Common myeloid progenitor, CD34-positive (primary cell): ENCODE measurements around the gene PFKFB3.
"Not testable (repeated sequence)": the region's sequence is repeated elsewhere in the genome, so short reads cannot be mapped to it uniquely, and the experiment has no call there.

Experiments
- CTCF ChIA-PET: fragments of 350-600 bp; sonication (Branson Sonifier 250); formaldehyde crosslinking; loops from one replicate; lab custom pipeline; 2021; ENCODE audit warnings: antibody characterized with exemption; lab: Charles Lee
- POLR2A ChIA-PET: fragments of 350-600 bp; sonication (Branson Sonifier 250); formaldehyde crosslinking; loops from one replicate; lab custom pipeline; 2021; ENCODE audit warnings: antibody characterized with exemption; lab: Charles Lee
- DNase-seq, 3 donors: peaks; one replicate each; pipeline versions ENCODE4 v3.0.0 to v3.0.0-alpha.2; 2013
- H3K27ac ChIP-seq, 2 experiments: 1 replicate in 1 of 2; 2 replicates in 1 of 2; pipeline ENCODE4 v1.7.0; 2013; ENCODE audit warnings: inconsistent platforms in 2 of 2, low read length in 2 of 2, mild to moderate bottlenecking in 2 of 2, low read depth in 1 of 2, moderate library complexity in 1 of 2; ENCODE audit not compliant: severe bottlenecking in 2 of 2, insufficient read depth in 1 of 2, poor library complexity in 1 of 2
- H3K27me3 ChIP-seq, 5 experiments: replicated peaks in 2 of 5; 1 replicate in 3 of 5; 2 replicates in 2 of 5; pipeline versions ENCODE4 v1.6.1 to v1.7.0; 2013; ENCODE audit warnings: low read length in 4 of 5, mild to moderate bottlenecking in 2 of 5, moderate library complexity in 2 of 5, inconsistent platforms in 1 of 5; ENCODE audit not compliant: insufficient read depth in 5 of 5, control insufficient read depth in 4 of 5
- H3K36me3 ChIP-seq, 4 experiments: 1 replicate in 2 of 4; 2 replicates in 2 of 4; pipeline versions ENCODE4 v1.6.1 to v1.7.0; 2013; ENCODE audit warnings: low read length in 3 of 4, control low read depth in 1 of 4, mild to moderate bottlenecking in 1 of 4; ENCODE audit not compliant: control insufficient read depth in 4 of 4, insufficient read depth in 4 of 4
- H3K4me1 ChIP-seq, 4 experiments: 1 replicate in 3 of 4; 2 replicates in 1 of 4; pipeline versions ENCODE4 v1.6.1 to v1.7.1; 2013; ENCODE audit warnings: low read length in 3 of 4, mild to moderate bottlenecking in 3 of 4, control low read depth in 1 of 4, inconsistent platforms in 1 of 4, moderate library complexity in 1 of 4; ENCODE audit not compliant: control insufficient read depth in 4 of 4, insufficient read depth in 4 of 4; ENCODE audit errors: control extremely low read depth in 1 of 4
- H3K4me3 ChIP-seq, 7 experiments: 1 replicate in 4 of 7; 2 replicates in 3 of 7; pipeline versions ENCODE4 v1.5.1 to v1.7.0; 2013; ENCODE audit warnings: mild to moderate bottlenecking in 7 of 7, low read length in 6 of 7, moderate library complexity in 6 of 7, inconsistent platforms in 2 of 7, low read depth in 2 of 7, control low read depth in 1 of 7; ENCODE audit not compliant: insufficient read depth in 4 of 7, control insufficient read depth in 1 of 7; ENCODE audit errors: extremely low read depth in 1 of 7
- H3K9me3 ChIP-seq, 5 experiments: 1 replicate in 4 of 5; 2 replicates in 1 of 5; pipeline versions ENCODE4 v1.6.1 to v1.7.1; 2013; ENCODE audit warnings: low read length in 4 of 5, mild to moderate bottlenecking in 2 of 5, inconsistent platforms in 1 of 5, low read depth in 1 of 5, moderate library complexity in 1 of 5; ENCODE audit not compliant: control insufficient read depth in 4 of 5, insufficient read depth in 2 of 5; ENCODE audit errors: control extremely low read depth in 1 of 5
- WGBS: methylation state at CpG from one replicate; pipeline ENCODE4 v1.1.5; 2013; ENCODE audit not compliant: insufficient coverage; 5-methylcytosine and 5-hydroxymethylcytosine counted together

Gene PFKFB3

DNA sequence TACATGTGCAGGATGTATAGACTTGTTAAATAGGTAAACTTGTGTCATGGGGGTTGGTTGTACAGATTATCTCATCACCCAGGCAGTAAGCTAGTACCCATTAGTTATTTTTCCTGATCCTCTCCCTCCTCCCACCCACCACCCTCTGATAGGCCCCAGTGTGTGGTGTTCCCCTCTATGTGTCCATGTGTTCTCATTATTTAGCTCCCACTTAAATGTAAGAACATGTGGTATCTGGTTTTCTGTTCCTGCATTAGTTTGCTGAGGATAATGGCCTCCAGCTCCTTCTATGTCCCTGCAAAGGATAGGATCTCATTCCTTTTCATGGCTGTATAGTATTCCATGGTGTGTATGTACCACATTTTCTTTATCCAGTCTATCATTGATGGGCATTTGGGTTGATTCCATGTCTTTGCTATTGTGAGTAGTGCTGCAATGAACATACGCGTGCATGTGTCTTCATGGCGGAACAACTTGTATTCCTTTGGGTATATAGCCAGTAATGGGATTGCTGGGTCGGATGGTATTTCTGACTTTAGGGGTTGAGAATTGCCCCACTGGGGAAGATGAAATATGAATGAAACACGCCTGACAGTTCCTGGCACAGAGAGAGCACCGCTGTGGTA, 36.0 kb downstream of the PFKFB3 start:
- Histone ChIP-seq H3K4me1 (peaks cover 0 to 15% (median 5%) of the 10 kb centered on the region in 4 experiments), H3K36me3 (peaks cover 2 to 20% (median 6%) of the 10 kb centered on the region in 4 experiments), H3K4me3 (peak overlapping the region in 1 of 7 experiments; percentile 8)
- CTCF ChIA-PET: interaction anchor here (1.1 to 1.9 kb wide), 4 partner anchors 22 to 176 kb away, joined by 3 to 4 read pairs (median 4); partner anchors contain the start of gene PFKFB3
- POLR2A ChIA-PET: interaction anchor here (0.8 kb wide), 2 partner anchors 36 to 173 kb away, joined by 3 read pairs; partner anchors contain the start of gene PFKFB3
- H3K27ac ChIP-seq, DNase-seq, H3K9me3 ChIP-seq, H3K27me3 ChIP-seq: not testable (repeated sequence)
- 90% methylated on average over 5 of the region's 6 CpGs for WGBS

DNA sequence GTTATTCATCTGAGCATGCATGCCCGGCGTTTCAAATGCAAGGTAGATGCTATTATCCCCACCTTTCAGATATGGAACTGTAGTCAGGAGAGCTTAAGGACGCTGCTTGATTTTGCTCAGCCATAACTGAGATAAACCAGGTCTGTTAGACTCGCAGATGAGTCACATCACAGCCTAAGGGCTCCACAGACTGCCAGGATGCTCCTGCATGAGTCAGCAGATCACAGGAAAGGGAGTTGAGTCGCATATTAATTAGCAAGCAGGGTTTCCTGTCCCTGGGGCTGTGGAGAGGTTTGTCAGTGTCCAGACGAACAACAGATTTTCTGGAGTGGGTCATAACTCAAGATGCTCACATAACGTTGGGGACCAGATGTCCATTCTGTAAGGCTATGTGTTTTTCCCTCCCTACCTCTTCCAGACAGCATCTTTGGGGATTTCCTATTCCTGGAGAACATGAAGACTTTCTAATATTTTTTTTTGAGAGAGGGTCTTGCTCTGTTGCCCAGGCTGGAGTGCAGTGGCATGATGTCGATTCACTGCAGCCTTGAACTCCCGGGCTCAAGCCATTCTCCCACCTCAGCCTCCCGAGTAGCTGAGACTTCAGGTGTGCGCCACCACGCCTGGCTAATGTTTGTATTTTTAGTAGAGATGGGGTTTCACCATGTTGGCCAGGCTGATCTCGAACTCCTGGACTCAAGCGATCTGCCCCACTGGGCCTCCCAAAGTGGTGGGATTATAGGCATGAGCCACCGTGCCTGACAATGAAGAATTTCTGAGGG, 36.7 kb downstream of the PFKFB3 start:
- H3K4me3 ChIP-seq: peak overlapping the region in 1 of 7 experiments; percentile 8
- DNase-seq: peak; percentile 83 to 96 (median 96)
- peaks cover 0 to 13% (median 2%) of the 10 kb centered on the region in 4 experiments for H3K36me3 ChIP-seq
- no peak overlapping the region for H3K27ac ChIP-seq
- H3K9me3 ChIP-seq: no peaks in the 10 kb centered on the region
- H3K27me3 ChIP-seq: no peaks in the 10 kb centered on the region
- peaks cover 0 to 15% (median 5%) of the 10 kb centered on the region in 4 experiments for H3K4me1 ChIP-seq
- WGBS: 64% methylated on average over 9 of the region's 15 CpGs
- ChIA-PET POLR2A (interaction anchor here (0.8 kb wide), 1 partner anchor 172 kb away, joined by 3 read pairs; no protein-coding TSS in a partner anchor), CTCF (interaction anchor here (1.1 to 1.9 kb wide), 2 partner anchors 22 to 37 kb away, joined by 4 read pairs; partner anchors contain the start of gene PFKFB3)

DNA sequence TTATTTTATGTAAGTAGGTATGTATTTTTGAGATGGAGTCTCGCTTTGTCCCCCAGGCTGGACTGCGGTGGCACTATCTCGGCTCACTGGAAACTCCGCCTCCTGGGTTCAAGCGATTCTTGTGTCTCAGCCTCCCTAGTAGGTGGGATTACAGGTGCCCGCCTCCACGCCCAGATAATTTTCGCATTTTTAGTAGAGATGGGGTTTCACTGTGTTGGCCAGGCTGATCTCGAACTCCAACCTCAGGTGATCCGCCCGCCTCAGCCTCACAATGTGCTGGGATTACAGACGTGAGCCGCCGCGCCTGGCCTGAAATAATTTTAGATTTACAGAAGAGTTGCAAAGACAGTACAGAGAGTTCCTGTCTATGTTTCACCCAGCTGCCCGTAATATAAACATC, 37.5 kb downstream of the PFKFB3 start:
- Histone ChIP-seq H3K9me3 (no peaks in the 10 kb centered on the region), H3K4me3 (no peak overlapping the region), H3K36me3 (peaks cover 0 to 5% (median 0%) of the 10 kb centered on the region in 4 experiments), H3K27ac (no peak overlapping the region), H3K27me3 (no peaks in the 10 kb centered on the region), H3K4me1 (peaks cover 0 to 15% (median 5%) of the 10 kb centered on the region in 4 experiments)
- 99% methylated on average over 12 of the region's 16 CpGs for WGBS
- POLR2A ChIA-PET: no interaction called here
- no peak for DNase-seq
- CTCF ChIA-PET: interaction anchor here (1.0 kb wide), 1 partner anchor 111 kb away, joined by 3 read pairs; no protein-coding TSS in a partner anchor

DNA sequence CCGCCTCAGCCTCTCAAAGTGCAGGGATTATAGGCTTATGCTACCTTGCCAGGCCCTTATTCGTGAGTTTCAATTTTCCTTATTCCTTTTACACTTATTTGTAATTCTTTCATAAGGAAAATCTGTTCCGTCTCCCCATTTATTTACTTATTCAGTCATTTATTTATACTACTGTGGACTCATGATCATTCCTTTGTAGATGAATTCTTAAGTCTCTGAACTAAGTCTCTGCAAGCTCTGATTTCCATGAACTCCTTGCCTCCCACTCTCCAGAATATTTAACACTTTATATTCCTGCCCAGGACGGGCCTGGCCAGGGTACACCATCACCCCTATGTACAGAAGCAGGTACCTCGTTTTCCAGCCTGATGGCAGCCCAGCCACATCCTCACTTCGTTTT, 39.4 kb downstream of the PFKFB3 start:
- CTCF ChIA-PET: interaction anchor here (1.0 kb wide), 1 partner anchor 9 kb away, joined by 3 read pairs; no protein-coding TSS in a partner anchor
- 92% methylated on average over 4 of the region's 6 CpGs for WGBS
- H3K9me3 ChIP-seq: no peaks in the 10 kb centered on the region

DNA sequence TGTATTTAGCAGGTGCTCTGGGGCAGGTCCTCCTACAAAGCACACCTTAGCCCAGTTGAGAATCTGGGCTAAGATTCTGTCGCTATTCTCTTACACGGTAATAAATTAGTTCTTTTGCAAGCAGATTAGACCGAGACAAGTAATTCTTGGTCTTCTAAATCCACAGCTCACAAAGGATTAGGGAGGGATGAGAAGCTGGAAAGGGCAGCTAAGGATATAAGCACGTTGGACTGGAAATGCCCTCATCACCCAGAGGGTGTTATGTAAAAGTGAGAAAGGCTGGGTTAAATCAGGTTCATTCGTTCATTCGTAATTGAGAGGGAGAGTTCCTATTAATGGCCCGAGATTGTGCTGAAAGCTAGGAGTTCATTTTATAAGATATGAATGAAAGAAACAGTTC, 41.8 kb downstream of the PFKFB3 start:
- DNase-seq: no peak
- no peak overlapping the region for H3K4me3 ChIP-seq
- H3K36me3 ChIP-seq: no peaks in the 10 kb centered on the region
- H3K27ac ChIP-seq: no peak overlapping the region
- ChIA-PET CTCF (interaction anchor here (1.4 to 1.6 kb wide), 3 partner anchors 21 to 104 kb away, joined by 3 to 4 read pairs (median 3); no protein-coding TSS in a partner anchor), POLR2A (no interaction called here)
- H3K4me1 ChIP-seq: peaks cover 0 to 9% (median 0%) of the 10 kb centered on the region in 4 experiments
- WGBS: 100% methylated on average over 4 of the region's 7 CpGs
- H3K9me3 ChIP-seq: no peaks in the 10 kb centered on the region
- no peaks in the 10 kb centered on the region for H3K27me3 ChIP-seq

More for the DNA sequence above, 39.4 kb downstream of the PFKFB3 start:
- H3K36me3 ChIP-seq: peaks cover 0 to under 1% (median 0%) of the 10 kb centered on the region in 4 experiments
- no peaks in the 10 kb centered on the region for H3K27me3 ChIP-seq
- DNase-seq: no peak
- no peak overlapping the region for H3K4me3 ChIP-seq
- no peak overlapping the region for H3K27ac ChIP-seq
- POLR2A ChIA-PET: no interaction called here
- H3K4me1 ChIP-seq: peaks cover 0 to 15% (median 5%) of the 10 kb centered on the region in 4 experiments

DNA sequence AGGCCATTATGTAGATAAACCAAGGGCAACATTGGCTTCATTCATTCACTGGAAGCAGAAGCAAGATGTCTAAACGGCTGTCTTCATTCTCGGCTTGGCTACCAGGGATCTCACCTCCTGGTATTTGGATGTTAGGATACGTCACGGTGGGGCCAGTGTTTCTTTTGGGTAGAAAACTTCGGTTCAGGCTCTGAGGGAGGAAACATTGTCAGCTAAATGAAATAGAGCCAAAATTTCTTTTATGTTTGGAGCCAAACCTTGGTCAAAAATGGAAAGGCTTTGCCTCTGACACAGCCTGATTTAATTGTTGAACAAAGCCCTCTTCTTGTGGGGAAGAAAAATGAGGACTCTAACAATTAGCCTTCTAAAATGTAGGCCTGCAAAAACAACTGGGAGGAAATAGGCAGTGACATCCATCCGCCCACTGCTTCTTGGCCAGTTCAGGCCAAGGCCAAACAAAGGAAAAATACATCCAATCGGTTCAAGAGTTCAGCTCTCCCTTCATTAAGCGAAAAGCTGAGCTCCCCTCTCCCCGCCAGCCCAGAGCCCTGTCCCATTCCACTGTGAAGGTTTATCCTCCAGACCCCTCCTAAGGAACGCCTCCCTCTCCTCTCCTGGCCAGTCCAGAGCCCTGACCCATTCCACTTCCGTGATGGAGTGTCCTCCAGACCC, 44.4 kb downstream of the PFKFB3 start:
- H3K27ac ChIP-seq: no peak overlapping the region
- H3K9me3 ChIP-seq: no peaks in the 10 kb centered on the region
- H3K27me3 ChIP-seq: no peaks in the 10 kb centered on the region
- POLR2A ChIA-PET: no interaction called here
- CTCF ChIA-PET: interaction anchor here (1.3 kb wide), 1 partner anchor 12 kb away, joined by 3 read pairs; no protein-coding TSS in a partner anchor
- H3K36me3 ChIP-seq: no peaks in the 10 kb centered on the region
- H3K4me1 ChIP-seq: no peaks in the 10 kb centered on the region
- H3K4me3 ChIP-seq: no peak overlapping the region
- DNase-seq: no peak
- WGBS: 96% methylated on average over 10 of the region's 11 CpGs
